SH-SY5Y (cell line): ENCODE results near the gene IPO4.

Source experiments
- GATA2 ChIP-seq: IDR thresholded peaks from 2 replicates; pipeline ENCODE4 v1.6.1; 2011; ENCODE audit warnings: mild to moderate bottlenecking, low read depth, low read length
- GATA3 ChIP-seq: IDR thresholded peaks from 2 replicates; pipeline ENCODE4 v1.6.1; 2011; ENCODE audit warnings: low read depth, mild to moderate bottlenecking, low read length, moderate library complexity

IPO4 gene

GRCh38 chr14:24197056-24197450 is 8.4 kb upstream of the IPO4 start:
- TF ChIP-seq GATA2: no peak
- no peak for TF ChIP-seq GATA3

GRCh38 chr14:24196071-24197055 is 7.7 kb upstream of the IPO4 start:
- TF ChIP-seq GATA3: no peak

DNA sequence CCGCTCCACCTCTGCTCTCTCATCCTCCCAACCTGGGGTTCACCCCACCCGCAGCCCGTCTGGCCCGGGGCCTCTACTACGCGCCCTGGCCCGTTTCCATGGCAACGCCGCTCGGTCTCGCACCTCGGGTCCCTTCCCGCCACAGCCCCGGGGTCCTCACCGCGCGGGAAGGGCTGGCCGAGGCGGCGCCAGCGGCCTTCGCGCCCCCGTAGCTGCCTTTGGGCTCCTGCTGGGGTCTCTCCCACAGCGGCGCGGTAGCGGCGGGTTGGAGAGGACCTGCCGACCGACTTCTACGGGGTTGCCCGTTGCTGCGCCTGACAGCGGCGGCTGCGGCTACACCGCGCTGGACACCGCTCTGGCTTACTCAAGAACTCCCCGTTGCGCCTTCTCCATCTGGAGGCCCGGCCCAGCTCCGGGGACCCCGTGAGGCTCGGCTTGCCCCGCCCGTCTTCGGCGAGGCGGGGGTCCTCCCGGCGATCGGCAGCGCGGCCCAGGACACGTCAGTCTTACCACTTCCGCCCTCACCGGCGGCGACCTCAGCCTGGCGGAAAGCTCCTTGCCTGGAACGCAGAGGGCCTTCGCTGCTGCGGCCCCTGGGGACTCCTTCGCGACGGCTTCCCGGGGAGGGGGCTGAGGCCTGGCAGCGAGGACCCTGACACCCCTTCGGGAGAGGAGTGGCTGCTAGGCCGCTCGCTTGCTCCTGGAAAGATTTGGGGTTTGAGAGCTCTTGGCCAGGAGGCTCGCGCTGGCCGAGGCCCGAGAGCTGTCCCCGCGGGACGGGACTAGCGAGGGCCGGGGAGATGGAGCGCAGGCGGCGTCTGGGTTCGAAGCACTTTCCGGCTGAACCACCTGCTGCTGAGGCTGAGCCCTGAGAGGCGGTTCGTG is 6.8 kb upstream of the IPO4 start, which contains the start of gene TM9SF1:
Gene TM9SF1 (minus strand): TSS at position 256 of the 885 bp plus-strand sequence. CDS start 422 bp downstream, outside the sequence.
- no peak for TF ChIP-seq GATA2
- no peak for TF ChIP-seq GATA3

- TF ChIP-seq GATA2: no peak
- TF ChIP-seq GATA3: no peak
Observed at GRCh38 chr14:24194873-24195185, 6.2 kb upstream of the IPO4 start.

GRCh38 chr14:24194186-24194872 is 5.7 kb upstream of the IPO4 start:
- TF ChIP-seq GATA2 (no peak), GATA3 (no peak)

- no peak for TF ChIP-seq GATA3
- no peak for TF ChIP-seq GATA2
Observed at GRCh38 chr14:24192933-24193332, 4.3 kb upstream of the IPO4 start.

DNA sequence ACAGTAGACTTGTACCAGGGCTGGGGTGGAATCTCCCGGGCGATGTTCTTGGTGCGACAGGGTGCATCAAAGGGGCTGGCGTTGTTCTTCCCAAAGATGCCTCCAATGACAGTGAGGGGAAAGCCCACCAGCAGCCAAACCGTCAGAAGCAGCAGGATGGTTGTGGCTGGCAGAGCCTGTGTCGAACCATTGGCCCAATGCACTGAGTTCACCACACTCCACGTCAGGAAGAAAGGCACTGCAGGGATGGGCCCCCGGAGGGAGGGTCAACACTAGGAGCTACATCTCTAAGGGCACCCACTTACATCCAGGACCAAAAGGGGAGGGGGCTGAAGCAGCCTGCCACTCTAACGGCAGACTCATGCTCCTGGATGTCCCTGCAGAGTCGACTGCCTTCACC is 1.8 kb upstream of the IPO4 start:
- TF ChIP-seq GATA3 (no peak), GATA2 (no peak)

DNA sequence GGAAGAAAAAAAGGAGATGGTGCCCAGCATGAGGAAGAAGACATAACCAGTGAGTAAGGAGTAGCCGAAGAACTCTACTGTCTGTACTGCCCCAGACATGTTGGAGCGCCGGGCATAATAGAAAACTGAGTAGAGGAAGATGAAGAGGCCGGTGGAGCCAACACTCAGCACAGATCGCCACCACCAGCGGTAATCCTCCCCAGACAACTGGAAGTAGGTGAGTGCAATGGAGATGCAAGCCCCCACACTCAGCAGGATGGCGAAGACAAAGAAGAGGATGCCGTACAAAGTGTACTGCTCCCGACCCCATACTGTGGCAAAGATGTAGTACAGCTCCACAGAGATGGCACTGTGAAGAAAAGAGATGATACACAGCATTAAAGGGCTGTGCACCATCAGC is 844 bp upstream of the IPO4 start:
- TF ChIP-seq GATA3 (no peak), GATA2 (no peak)

GRCh38 chr14:24189059-24189375 is 401 bp upstream of the IPO4 start:
- TF ChIP-seq GATA2 (no peak), GATA3 (no peak)

- no peak for TF ChIP-seq GATA2
- no peak for TF ChIP-seq GATA3
Observed at GRCh38 chr14:24187539-24187915, 1.1 kb downstream of the IPO4 start.

GRCh38 chr14:24186831-24187538 is 1.6 kb downstream of the IPO4 start:
- TF ChIP-seq GATA2 (no peak), GATA3 (no peak)

DNA sequence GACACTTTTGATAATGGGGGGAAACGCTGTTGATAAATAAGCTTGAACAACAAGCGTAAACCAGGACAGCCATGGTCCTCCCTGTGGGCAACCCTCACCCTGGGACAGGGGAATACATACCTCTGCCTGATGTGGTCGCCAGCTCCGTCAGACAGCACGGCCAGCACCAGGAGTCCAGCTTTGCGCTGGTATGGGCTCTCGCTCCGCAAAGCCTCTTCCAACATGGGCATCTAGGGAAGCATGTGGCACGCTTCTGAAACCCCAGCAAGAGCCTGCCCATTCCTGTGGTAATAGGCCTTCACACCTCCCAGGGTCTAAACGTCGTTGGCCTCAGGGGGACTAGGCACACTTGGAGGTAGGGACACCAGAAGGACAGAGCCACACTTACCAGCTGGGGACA is 2.9 kb downstream of the IPO4 start:
- TF ChIP-seq GATA2: no peak
- no peak for TF ChIP-seq GATA3

- TF ChIP-seq GATA2: no peak
- TF ChIP-seq GATA3: no peak
Observed at GRCh38 chr14:24185026-24185425, 3.6 kb downstream of the IPO4 start.
